HG03108 (cell line): ENCODE measurements around the gene OPN4.
"Not testable (repeated sequence)": the region's sequence is repeated elsewhere in the genome, so short reads cannot be mapped to it uniquely, and the experiment has no call there.

Experiments used
- ATAC-seq: cut with Tn5 transposase; IDR thresholded peaks from one replicate; pipeline ENCODE4 v1.9.1; 2021; ENCODE audit warnings: moderate library complexity; ENCODE audit not compliant: unreplicated experiment

Gene OPN4

GRCh38 chr10:86654411-86655172 is at the start of gene OPN4:
Gene OPN4 (plus strand): TSS chr10:86654547. CDS start chr10:86654784, 237 bp downstream.
- no peak for ATAC-seq

- no peak for ATAC-seq
Measured at GRCh38 chr10:86607674-86608073, 46.7 kb upstream of the OPN4 start.

DNA sequence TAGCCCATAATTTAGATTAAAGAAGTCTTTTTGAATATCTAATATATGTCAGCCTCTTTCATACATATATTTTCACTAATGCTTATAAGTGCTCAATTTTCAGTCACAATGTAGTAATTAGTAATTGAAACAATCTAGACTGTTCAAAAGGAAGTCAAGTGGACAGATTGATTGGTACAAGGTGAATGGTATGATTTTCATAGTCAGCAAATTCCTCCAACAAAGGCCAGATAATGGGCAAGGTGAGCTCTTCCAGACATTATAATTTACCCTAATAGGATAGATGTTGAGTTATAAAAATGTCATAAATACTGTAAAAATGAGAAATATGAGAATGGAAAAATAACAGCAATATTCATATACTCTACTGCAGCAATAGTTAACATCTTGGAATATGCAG is 44.4 kb upstream of the OPN4 start:
- no peak for ATAC-seq

DNA sequence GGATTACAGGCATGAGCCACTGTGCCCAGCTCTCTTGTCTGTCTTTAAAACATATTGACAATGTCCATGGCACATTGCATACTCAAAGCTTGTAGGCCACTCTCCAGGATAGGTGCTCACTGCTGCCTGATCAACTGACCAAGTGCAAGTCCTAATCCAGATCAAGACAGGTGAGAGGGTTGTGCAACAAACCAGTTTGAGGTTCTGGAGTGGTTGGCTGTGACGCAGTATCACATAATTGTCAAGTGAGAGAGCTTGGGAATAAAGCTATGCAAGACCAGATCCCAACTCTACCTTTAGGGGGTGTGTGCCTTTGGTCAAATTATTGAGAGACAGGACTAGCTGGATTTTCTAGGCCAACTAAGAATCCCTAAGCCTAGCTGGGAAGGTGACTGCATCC is 43.0 kb upstream of the OPN4 start:
- no peak for ATAC-seq

DNA sequence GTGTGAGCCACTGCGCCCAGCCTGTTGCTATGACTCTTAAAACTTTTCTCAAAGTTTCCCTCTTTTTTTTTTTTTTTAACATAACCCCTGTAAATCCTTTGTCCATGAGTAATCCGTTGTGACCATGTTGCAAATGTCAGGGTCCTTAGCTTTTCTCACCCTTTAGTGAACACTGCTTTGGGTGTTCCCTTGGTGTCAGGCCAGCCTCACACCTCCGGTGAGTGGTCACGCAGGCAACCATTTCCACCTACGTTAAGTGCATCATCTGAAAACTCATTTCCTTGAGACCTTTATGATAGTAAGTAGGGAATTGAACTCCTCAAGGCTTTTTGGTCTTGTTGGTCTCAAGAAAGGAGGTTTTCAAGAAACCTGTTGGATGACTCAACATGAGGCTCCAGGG is 41.3 kb upstream of the OPN4 start:
- ATAC-seq: no peak

DNA sequence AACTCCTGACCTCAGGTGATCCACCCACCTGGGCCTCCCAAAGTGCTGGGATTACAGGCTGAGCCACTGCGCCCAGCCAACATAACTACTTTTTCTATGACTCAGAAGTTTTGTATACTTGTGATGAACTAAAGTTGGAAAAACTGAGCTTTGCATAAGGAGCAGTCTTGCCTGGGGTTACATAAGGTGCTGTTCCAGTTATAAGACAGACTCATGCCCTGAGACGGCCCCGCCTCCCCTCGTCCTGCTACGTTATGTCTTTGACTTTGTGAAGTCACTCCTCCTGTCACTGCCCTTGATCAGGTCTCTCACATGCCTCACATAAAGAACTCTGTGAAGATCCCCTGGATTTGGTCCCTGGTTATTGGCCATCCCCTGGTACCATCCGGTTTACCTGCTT is 40.4 kb upstream of the OPN4 start:
- ATAC-seq: no peak

DNA sequence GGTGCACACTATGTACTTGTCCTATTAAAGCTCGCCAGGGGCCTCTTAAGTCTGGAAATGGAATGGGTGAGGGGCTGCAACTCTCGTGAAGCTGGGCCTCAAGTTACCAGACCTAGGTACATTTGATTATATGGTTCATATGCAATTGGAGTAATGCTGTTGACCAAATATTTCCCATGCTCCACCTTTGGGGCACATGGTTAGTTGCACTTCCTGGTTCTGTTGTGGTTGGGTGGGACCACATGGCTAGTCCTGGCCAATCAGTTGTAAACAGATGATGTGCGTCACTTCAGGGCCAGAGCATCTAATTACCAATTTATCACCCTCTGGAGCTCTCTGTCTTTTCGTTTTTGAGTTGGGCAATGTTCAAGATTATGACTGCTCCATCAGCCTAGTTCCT is 39.5 kb upstream of the OPN4 start:
- ATAC-seq: no peak

DNA sequence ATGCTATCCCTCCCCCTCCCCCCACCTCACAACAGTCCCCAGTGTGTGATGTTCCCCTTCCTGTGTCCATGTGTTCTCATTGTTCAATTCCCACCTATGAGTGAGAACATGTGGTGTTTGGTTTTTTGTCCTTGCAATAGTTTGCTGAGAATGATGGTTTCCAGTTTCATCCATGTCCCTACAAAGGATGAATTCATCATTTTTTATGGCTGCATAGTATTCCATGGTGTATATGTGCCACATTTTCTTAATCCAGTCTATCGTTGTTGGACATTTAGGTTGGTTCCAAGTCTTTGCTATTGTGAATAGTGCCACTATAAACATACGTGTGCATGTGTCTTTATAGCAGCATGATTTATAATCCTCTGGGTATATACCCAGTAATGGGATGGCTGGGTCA is 37.1 kb upstream of the OPN4 start:
- ATAC-seq: not testable (repeated sequence)

GRCh38 chr10:86628311-86628710 is 26.0 kb upstream of the OPN4 start:
- ATAC-seq: no peak

GRCh38 chr10:86630079-86630478 is 24.3 kb upstream of the OPN4 start:
- ATAC-seq: no peak

- no peak for ATAC-seq
Measured at GRCh38 chr10:86632009-86632800, 22.1 kb upstream of the OPN4 start.

GRCh38 chr10:86632951-86633350 is 21.4 kb upstream of the OPN4 start:
- ATAC-seq: no peak

DNA sequence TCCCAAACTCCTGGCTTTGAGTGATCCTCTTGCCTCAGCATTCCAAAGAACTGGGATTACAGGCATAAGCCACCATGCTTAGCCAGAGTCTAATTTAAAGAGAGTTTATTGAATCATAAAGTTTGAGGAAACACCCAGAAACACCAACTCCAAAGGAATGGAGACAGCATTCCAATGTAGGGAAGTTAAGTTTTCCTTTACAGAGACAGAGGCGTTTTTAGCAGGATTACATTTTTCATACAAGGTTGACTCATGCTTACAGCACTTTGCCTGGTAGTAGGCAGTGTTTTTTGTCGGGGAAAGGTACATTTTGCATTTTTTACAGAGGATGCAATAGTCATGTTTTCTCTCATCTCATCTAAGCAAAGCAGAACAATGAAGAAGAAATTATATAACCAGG is 18.9 kb upstream of the OPN4 start:
- ATAC-seq: no peak

GRCh38 chr10:86636311-86636710 is 18.0 kb upstream of the OPN4 start:
- ATAC-seq: no peak

- no peak for ATAC-seq
Measured at GRCh38 chr10:86642021-86642420, 12.3 kb upstream of the OPN4 start.

DNA sequence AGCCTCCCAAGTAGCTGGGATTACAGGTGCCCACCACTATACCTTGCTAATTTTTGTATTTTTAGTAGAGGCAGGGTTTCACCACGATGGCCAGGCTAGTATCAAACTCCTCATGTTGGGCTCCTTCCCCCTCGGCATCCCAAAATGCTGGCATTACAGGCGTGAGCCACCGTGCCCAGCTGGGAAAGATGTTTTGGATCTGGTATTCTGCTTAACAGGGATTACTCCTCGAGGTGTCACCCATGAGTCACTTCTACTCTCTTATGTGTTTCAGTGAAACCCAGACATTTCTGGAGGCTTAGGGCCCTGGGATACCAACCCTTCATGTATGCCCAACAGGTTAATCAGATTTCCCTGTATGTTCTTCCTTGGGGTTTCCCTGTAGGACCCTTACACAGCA is 11.8 kb upstream of the OPN4 start:
- ATAC-seq: no peak

- ATAC-seq: no peak
Measured at GRCh38 chr10:86644152-86644793, 10.1 kb upstream of the OPN4 start.

DNA sequence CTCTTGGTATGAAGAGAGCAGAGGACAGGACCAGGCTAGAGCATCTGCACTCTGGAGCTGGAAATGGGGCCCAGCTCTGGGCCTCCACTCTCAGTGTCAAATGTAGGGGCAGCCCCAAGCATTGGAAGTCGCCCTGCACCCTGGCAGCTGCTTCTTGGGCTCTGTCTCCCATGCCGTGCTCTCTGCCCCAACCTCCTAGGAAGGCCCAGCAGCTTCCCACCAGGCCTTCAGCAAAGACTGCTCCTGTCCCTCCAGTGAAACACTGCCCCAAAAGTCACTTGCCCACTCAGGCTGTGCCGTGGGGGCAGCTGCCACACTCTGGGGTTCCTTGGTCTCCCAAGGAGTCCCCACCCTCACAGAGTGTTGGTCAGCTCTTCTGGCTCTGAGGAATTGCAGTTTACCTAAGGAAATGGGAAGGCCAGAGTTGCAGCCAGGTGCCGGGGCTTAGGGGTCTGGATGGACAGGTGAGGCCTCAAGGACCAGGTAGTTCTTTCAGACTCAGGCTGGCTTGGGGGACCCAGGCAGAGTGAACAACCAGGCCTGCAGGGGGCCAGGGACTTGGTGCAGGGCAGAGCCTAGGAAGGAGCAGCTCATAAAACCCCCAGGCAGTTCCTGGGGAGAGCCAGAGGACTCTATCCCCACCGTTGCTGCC is 9.4 kb upstream of the OPN4 start:
- ATAC-seq: no peak

DNA sequence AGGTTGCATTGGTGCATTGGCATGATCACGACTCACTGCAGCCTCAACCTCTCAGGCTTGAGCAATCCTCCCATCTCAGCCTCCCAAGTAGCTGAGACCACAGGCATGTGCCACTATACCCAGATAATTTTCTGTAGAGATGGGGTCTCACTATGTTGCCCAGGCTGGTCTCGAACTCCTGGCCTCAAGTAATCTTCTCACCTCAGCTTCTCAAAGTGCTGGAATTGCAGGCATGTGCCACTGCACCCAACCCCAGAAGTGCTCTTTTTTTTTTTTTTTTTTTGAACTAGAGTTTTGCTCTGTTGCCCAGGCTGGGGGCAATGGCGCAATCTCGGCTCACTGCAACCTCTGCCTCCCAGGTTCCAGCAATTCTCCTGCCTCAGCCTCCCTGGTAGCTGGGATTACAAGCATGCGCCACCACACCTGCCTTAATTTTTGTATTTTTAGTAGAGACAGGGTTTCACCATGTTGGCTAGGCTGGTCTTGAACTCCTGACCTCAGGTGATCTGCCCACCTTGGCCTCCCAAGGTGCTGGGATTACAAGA is 8.7 kb upstream of the OPN4 start:
- ATAC-seq: not testable (repeated sequence)

DNA sequence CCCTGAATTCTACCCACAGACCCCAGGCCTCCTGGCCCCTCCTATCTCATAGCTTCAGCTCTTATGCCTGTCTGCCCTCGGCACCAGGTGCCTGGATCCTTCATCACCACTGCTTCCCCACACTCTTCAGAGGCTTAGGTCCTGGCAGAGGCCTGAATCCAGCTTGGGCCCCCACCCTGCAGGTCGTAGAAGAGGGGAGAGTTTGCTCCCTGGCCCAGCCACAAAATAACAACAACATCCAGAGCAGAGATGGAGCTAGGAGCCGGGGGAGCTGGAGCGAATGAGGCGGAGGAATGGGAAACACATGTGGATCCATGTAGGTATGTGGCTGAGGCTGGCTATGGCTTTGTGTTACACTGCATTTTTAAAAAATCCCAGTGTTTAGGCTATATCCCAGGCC is 7.8 kb upstream of the OPN4 start:
- no peak for ATAC-seq

- ATAC-seq: no peak
Measured at GRCh38 chr10:86646933-86647332, 7.4 kb upstream of the OPN4 start.
